WTC11 (cell line): ENCODE measurements around the gene DRD1.

Source experiments
- ATF1 ChIP-seq: sonication (generic); formaldehyde crosslinking; IDR thresholded peaks from 2 replicates; pipeline ENCODE4 v1.8.1; 2023; ENCODE audit warnings: mild to moderate bottlenecking, moderate library complexity, missing genetic modification reagents
- ATF3 ChIP-seq: sonication (generic); formaldehyde crosslinking; conservative IDR thresholded peaks from 2 replicates; pipeline ENCODE4 v1.8.1; 2022; ENCODE audit warnings: mild to moderate bottlenecking, missing genetic modification reagents
- CTCF ChIP-seq: fragments of 200-600 bp; IDR thresholded peaks from 2 replicates; pipeline ENCODE4 v1.8.0; 2022; ENCODE audit warnings: antibody characterized with exemption
- FOXJ3 ChIP-seq: sonication (generic); formaldehyde crosslinking; IDR thresholded peaks from 2 replicates; pipeline ENCODE4 v1.9.0; 2021; ENCODE audit warnings: missing genetic modification reagents, mild to moderate bottlenecking, borderline replicate concordance
- IRF2 ChIP-seq: sonication (generic); formaldehyde crosslinking; IDR thresholded peaks from 2 replicates; pipeline ENCODE4 v1.8.0; 2022; ENCODE audit warnings: low read depth, missing genetic modification reagents, borderline replicate concordance
- RELA ChIP-seq: sonication (generic); formaldehyde crosslinking; IDR thresholded peaks from 2 replicates; pipeline ENCODE4 v1.8.1; 2022; ENCODE audit warnings: missing genetic modification reagents, mild to moderate bottlenecking, borderline replicate concordance
- USF2 ChIP-seq: sonication (generic); formaldehyde crosslinking; IDR thresholded peaks from 2 replicates; pipeline ENCODE4 v1.8.1; 2023; ENCODE audit warnings: mild to moderate bottlenecking, missing genetic modification reagents, moderate library complexity
- ZNF317 ChIP-seq: sonication (generic); formaldehyde crosslinking; IDR thresholded peaks from 2 replicates; pipeline ENCODE4 v1.8.1; 2023; ENCODE audit warnings: low read depth, mild to moderate bottlenecking, moderate library complexity, missing genetic modification reagents, borderline replicate concordance
- TF ChIP-seq, protein P1 (sequence below): sonication (generic); formaldehyde crosslinking; IDR thresholded peaks from 2 replicates; pipeline ENCODE4 v1.8.1; 2023; ENCODE audit warnings: mild to moderate bottlenecking, moderate library complexity, missing genetic modification reagents
- TF ChIP-seq, protein P2 (sequence below): sonication (generic); formaldehyde crosslinking; IDR thresholded peaks from 2 replicates; pipeline ENCODE4 v1.8.1; 2022; ENCODE audit warnings: low read depth, mild to moderate bottlenecking, moderate library complexity, missing genetic modification reagents, borderline replicate concordance
- TF ChIP-seq, protein P3 (sequence below): sonication (generic); formaldehyde crosslinking; IDR thresholded peaks from 2 replicates; pipeline ENCODE4 v1.8.0; 2022; ENCODE audit warnings: mild to moderate bottlenecking, missing genetic modification reagents
- TF ChIP-seq, protein P4 (sequence below): fragments of 250-450 bp; sonication (Bioruptor Pico); IDR thresholded peaks from 2 replicates; pipeline ENCODE4 v1.9.0; 2021; ENCODE audit warnings: mild to moderate bottlenecking

DNA sequence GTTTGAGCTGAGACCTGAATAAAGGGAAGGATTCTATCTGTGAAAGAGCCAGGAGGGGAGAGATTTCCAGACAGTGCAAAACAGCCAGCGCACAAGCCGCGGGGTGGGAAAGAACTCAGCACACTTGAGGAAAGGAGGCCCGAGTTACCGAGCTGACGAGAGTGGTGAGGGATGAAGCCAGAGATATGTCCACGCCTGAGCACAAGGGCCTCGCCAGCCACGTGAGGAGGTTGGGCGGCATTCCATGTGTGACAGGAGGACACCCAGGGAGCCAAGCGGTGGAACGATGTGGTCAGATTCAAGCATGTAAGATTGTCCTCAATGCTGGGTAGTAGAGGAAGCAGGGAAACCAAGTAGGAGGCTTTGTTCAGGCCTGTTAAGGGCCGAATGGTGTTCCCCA lies 17.4 kb upstream of the DRD1 start:
- TF ChIP-seq ATF3 (CRISPR knock-in tag), result no peak
- TF ChIP-seq FOXJ3 (CRISPR knock-in tag), result no peak
- TF ChIP-seq CTCF, result no peak
- TF ChIP-seq ZNF317 (CRISPR knock-in tag), result no peak
- TF ChIP-seq, protein P1, sequence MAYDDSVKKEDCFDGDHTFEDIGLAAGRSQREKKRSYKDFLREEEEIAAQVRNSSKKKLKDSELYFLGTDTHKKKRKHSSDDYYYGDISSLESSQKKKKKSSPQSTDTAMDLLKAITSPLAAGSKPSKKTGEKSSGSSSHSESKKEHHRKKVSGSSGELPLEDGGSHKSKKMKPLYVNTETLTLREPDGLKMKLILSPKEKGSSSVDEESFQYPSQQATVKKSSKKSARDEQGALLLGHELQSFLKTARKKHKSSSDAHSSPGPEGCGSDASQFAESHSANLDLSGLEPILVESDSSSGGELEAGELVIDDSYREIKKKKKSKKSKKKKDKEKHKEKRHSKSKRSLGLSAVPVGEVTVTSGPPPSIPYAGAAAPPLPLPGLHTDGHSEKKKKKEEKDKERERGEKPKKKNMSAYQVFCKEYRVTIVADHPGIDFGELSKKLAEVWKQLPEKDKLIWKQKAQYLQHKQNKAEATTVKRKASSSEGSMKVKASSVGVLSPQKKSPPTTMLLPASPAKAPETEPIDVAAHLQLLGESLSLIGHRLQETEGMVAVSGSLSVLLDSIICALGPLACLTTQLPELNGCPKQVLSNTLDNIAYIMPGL (CRISPR knock-in tag), result no peak
- TF ChIP-seq, protein P2, sequence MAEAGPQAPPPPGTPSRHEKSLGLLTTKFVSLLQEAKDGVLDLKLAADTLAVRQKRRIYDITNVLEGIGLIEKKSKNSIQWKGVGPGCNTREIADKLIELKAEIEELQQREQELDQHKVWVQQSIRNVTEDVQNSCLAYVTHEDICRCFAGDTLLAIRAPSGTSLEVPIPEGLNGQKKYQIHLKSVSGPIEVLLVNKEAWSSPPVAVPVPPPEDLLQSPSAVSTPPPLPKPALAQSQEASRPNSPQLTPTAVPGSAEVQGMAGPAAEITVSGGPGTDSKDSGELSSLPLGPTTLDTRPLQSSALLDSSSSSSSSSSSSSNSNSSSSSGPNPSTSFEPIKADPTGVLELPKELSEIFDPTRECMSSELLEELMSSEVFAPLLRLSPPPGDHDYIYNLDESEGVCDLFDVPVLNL (CRISPR knock-in tag), result no peak
- TF ChIP-seq, protein P3, sequence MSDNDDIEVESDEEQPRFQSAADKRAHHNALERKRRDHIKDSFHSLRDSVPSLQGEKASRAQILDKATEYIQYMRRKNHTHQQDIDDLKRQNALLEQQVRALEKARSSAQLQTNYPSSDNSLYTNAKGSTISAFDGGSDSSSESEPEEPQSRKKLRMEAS (CRISPR knock-in tag), result no peak
- TF ChIP-seq RELA (CRISPR knock-in tag), result no peak
- TF ChIP-seq, protein P4, sequence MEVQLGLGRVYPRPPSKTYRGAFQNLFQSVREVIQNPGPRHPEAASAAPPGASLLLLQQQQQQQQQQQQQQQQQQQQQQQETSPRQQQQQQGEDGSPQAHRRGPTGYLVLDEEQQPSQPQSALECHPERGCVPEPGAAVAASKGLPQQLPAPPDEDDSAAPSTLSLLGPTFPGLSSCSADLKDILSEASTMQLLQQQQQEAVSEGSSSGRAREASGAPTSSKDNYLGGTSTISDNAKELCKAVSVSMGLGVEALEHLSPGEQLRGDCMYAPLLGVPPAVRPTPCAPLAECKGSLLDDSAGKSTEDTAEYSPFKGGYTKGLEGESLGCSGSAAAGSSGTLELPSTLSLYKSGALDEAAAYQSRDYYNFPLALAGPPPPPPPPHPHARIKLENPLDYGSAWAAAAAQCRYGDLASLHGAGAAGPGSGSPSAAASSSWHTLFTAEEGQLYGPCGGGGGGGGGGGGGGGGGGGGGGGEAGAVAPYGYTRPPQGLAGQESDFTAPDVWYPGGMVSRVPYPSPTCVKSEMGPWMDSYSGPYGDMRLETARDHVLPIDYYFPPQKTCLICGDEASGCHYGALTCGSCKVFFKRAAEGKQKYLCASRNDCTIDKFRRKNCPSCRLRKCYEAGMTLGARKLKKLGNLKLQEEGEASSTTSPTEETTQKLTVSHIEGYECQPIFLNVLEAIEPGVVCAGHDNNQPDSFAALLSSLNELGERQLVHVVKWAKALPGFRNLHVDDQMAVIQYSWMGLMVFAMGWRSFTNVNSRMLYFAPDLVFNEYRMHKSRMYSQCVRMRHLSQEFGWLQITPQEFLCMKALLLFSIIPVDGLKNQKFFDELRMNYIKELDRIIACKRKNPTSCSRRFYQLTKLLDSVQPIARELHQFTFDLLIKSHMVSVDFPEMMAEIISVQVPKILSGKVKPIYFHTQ (CRISPR knock-in tag), result no peak
- no peak for TF ChIP-seq USF2 (CRISPR knock-in tag)
- TF ChIP-seq IRF2, result no peak
- TF ChIP-seq ATF1, result no peak
